Right atrium auricular region (tissue), 2 donors: ENCODE data around the gene SEMA5A. TPM values are rescaled to one million over a fixed set of nuclear protein-coding genes. Genes with fewer than 3 reads are reported as not detected.

Experiments used
- DNase-seq: peaks from one replicate; pipeline ENCODE4 v3.0.0-alpha.2; 2019; ENCODE audit warnings: low spot score
- H3K27ac ChIP-seq, 2 donors: fragments of 200-600 bp; sonication (generic); 1 replicate in 1 of 2; 2 replicates in 1 of 2; pipeline ENCODE4 v1.5.1; 2016 to 2019
- H3K27me3 ChIP-seq, 2 donors: fragments of 200-600 bp; sonication (generic); one replicate each; pipeline versions ENCODE4 v1.5.1 to v1.6.0; 2017 to 2019
- H3K36me3 ChIP-seq: fragments of 200-600 bp; sonication (generic); one replicate; pipeline ENCODE4 v1.5.1; 2016
- H3K4me1 ChIP-seq, 2 donors: fragments of 200-600 bp; sonication (generic); one replicate each; pipeline versions ENCODE4 v1.5.1 to v1.6.0; 2017 to 2019
- H3K4me3 ChIP-seq, 2 donors: fragments of 200-600 bp; sonication (generic); 1 replicate in 1 of 2; 2 replicates in 1 of 2; pipeline ENCODE4 v1.5.1; 2017 to 2019; ENCODE audit warnings: mild to moderate bottlenecking in 1 of 2, moderate library complexity in 1 of 2
- H3K9me3 ChIP-seq, 2 donors: fragments of 200-600 bp; sonication (generic); one replicate each; pipeline ENCODE4 v1.5.1; 2019
- CTCF ChIP-seq, 2 donors: fragments of 200-600 bp; sonication (generic); IDR thresholded peaks; one replicate each; pipeline ENCODE4 v1.5.1; 2019; ENCODE audit warnings: antibody characterized with exemption in 2 of 2
- total RNA-seq, 2 donors: library from RNA; depleted of rRNA; stranded (reverse); fragments of >200 nt; gene quantifications; one replicate each; pipeline ENCODE4 v1.1.0, GENCODE V29; 2016

SEMA5A gene
- total RNA-seq, 2 donors from 2014 or later = 14.1 to 26.2 TPM

DNA sequence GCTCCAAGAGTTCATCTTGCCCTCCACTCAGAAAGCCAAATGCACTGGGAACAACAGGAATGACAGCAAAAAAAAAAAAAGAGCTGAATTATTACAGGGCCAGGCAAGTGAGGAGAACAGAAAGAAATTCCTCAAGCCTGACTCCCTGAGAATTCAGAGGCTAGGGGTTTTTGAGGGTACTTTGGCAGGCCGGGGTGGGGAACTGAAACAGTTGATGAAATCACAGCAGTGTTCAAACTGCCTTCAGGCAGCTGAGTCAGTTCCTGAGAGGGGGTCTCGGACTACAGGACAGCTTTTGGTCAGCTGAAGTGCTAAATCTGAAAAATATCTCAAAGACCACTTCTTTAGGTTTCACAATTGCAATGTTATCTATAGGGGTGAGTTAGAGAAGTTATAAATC is 419.4 kb downstream of the SEMA5A start:
- Histone ChIP-seq H3K36me3 (no peaks in the 10 kb centered on the region), H3K27ac (no peak overlapping the region), H3K9me3 (no peaks in the 10 kb centered on the region), H3K4me3 (no peak overlapping the region), H3K4me1 (no peaks in the 10 kb centered on the region), H3K27me3 (no peaks in the 10 kb centered on the region)
- TF ChIP-seq CTCF (IDR thresholded peaks at IDR 0.05) = no peak
- no peak for DNase-seq

GRCh38 chr5:9125852-9126251 is 420.0 kb downstream of the SEMA5A start:
- H3K4me3 ChIP-seq = no peak overlapping the region
- no peaks in the 10 kb centered on the region for H3K36me3 ChIP-seq
- no peaks in the 10 kb centered on the region for H3K4me1 ChIP-seq
- no peak for DNase-seq
- H3K27ac ChIP-seq = no peak overlapping the region
- no peaks in the 10 kb centered on the region for H3K9me3 ChIP-seq
- TF ChIP-seq CTCF (IDR thresholded peaks at IDR 0.05) = no peak
- H3K27me3 ChIP-seq = no peaks in the 10 kb centered on the region

DNA sequence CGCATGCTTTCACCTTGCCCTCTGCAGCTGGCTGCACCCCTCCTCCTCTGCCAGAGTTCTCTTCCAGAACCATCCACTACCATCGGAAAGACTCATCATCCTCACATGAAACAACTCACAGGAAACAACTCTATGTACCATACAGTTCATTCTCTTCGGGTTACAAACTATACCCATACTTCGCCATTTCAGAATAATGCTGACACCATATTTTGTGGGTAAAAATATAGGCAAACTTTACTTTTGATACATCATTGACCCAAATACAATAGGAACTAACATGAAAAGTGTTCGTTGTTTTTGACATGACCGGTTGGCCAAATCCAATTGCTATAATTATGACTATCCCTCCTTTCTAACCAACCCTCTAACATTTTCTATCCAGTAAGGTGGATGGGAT is 421.0 kb downstream of the SEMA5A start:
- H3K27ac ChIP-seq = no peak overlapping the region

GRCh38 chr5:9124071-9124470 is 421.8 kb downstream of the SEMA5A start:
- TF ChIP-seq CTCF (IDR thresholded peaks at IDR 0.05) = no peak
- no peak overlapping the region for H3K4me3 ChIP-seq

More for the DNA sequence above, 421.0 kb downstream of the SEMA5A start:
- Histone ChIP-seq H3K9me3 (no peaks in the 10 kb centered on the region), H3K27me3 (no peaks in the 10 kb centered on the region), H3K4me3 (no peak overlapping the region), H3K36me3 (no peaks in the 10 kb centered on the region), H3K4me1 (no peaks in the 10 kb centered on the region)
- no peak for DNase-seq
- no peak for TF ChIP-seq CTCF (IDR thresholded peaks at IDR 0.05)

DNA sequence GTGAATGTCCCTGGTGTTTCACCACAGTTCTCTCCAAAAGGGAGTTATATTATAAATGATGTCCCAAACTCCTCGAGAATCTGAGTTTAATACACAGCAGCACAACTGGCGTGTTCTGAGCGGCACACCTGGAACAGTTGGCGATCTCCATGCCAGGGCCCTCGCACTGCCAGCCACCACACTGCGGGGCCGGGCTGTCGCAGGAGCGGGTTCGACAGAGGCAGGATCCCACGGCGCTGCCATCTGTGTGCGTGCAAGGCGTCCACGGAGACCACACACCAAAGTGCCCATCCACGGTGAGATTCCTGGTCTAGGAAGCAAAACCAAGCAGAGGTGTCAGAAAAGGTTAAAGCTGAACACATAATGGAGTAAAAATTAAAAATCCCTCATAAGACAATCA is 423.3 kb downstream of the SEMA5A start:
- Histone ChIP-seq H3K4me3 (no peak overlapping the region), H3K36me3 (no peaks in the 10 kb centered on the region), H3K27ac (no peak overlapping the region), H3K4me1 (no peaks in the 10 kb centered on the region), H3K27me3 (no peaks in the 10 kb centered on the region), H3K9me3 (no peaks in the 10 kb centered on the region)
- DNase-seq = no peak
- no peak for TF ChIP-seq CTCF (IDR thresholded peaks at IDR 0.05)

More at GRCh38 chr5:9124071-9124470, 421.8 kb downstream of the SEMA5A start:
- DNase-seq = no peak
- Histone ChIP-seq H3K36me3 (no peaks in the 10 kb centered on the region), H3K27ac (no peak overlapping the region), H3K4me1 (no peaks in the 10 kb centered on the region), H3K27me3 (no peaks in the 10 kb centered on the region), H3K9me3 (no peaks in the 10 kb centered on the region)

DNA sequence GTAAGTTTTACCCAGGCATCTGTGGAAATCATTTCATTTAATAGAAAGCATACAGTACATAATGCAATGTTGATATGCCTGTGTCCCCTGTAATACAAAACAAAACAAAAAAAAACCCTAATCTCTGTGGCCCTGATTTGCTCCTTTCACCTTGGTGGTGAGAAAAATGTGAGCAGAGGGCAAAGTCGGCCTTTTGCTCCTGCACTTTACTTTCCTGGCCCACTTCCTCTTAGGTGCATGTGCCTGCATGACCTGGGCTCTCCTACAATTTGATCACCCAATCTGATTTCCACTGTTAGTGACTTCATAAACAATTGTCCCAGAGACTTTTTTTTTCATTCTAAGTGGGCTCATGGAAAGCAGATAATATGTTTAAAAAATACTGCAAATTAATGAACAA is 424.3 kb downstream of the SEMA5A start:
- Histone ChIP-seq H3K27ac (no peak overlapping the region), H3K4me1 (no peaks in the 10 kb centered on the region), H3K9me3 (no peaks in the 10 kb centered on the region), H3K4me3 (no peak overlapping the region), H3K36me3 (no peaks in the 10 kb centered on the region), H3K27me3 (no peaks in the 10 kb centered on the region)
- no peak for TF ChIP-seq CTCF (IDR thresholded peaks at IDR 0.05)
- no peak for DNase-seq
